ENCODE results near the gene ZNF136. TPM values are rescaled to one million over a fixed set of nuclear protein-coding genes. Genes with fewer than 3 reads are reported as not detected.

The ZNF136 gene
- total and polyA plus RNA-seq, 2 of the 8 experiments (the other 6 are each of a cell fraction or from before 2014, with no cell fraction given) = 1.6 to 6.9 TPM

GRCh38 chr19:12199757-12200419 is 37.0 kb downstream of the ZNF136 start (continued):
- no peak for TF ChIP-seq CTCF (IDR thresholded peaks at IDR 0.05; ENCODE audit: control extremely low read depth in 1 of 3, insufficient read depth in 1 of 3, low read depth in 1 of 3, low read length in 3 of 3)
- TF ChIP-seq RNF2 (IDR thresholded peaks at IDR 0.05; ENCODE audit: borderline replicate concordance, low read depth, low read length, missing control alignments, poor library complexity, severe bottlenecking) = no peak
